Vagina (tissue), 2 donors: ENCODE measurements around the gene TMEM144.

Experiments used
- POLR2A ChIP-seq, 2 donors: fragments of 450-650 bp; IDR thresholded peaks; one replicate each; pipeline ENCODE4 v1.6.1; 2017; ENCODE audit warnings: antibody characterized with exemption in 2 of 2, mild to moderate bottlenecking in 2 of 2, moderate library complexity in 2 of 2
- TF ChIP-seq, protein P1 (sequence below), 3 experiments: fragments of 450-650 bp in 2 of 3; fragments of 200-600 bp in 1 of 3; sonication (generic) in 1 of 3; IDR thresholded peaks; one replicate each; pipeline ENCODE4 v1.5.1; 2017 to 2019; ENCODE audit warnings: antibody characterized with exemption in 3 of 3, mild to moderate bottlenecking in 2 of 3, moderate library complexity in 2 of 3

GRCh38 chr4:158274636-158275035, 64.3 kb downstream of the TMEM144 start:
- TF ChIP-seq POLR2A (IDR thresholded peaks at IDR 0.05), result no peak
- TF ChIP-seq, protein P1, sequence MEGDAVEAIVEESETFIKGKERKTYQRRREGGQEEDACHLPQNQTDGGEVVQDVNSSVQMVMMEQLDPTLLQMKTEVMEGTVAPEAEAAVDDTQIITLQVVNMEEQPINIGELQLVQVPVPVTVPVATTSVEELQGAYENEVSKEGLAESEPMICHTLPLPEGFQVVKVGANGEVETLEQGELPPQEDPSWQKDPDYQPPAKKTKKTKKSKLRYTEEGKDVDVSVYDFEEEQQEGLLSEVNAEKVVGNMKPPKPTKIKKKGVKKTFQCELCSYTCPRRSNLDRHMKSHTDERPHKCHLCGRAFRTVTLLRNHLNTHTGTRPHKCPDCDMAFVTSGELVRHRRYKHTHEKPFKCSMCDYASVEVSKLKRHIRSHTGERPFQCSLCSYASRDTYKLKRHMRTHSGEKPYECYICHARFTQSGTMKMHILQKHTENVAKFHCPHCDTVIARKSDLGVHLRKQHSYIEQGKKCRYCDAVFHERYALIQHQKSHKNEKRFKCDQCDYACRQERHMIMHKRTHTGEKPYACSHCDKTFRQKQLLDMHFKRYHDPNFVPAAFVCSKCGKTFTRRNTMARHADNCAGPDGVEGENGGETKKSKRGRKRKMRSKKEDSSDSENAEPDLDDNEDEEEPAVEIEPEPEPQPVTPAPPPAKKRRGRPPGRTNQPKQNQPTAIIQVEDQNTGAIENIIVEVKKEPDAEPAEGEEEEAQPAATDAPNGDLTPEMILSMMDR (IDR thresholded peaks at IDR 0.05), result no peak
